Activated T-cell treated with anti-CD3 and anti-CD28 coated beads for 4 hours (primary cell): ENCODE data around the gene MYL3.

Experiments used
- DNase-seq: peaks from one replicate; pipeline ENCODE4 v3.0.0-alpha.2; 2020

MYL3 gene

GRCh38 chr3:46864061-46864881, 1.0 kb upstream of the MYL3 start:
- no peak for DNase-seq

DNA sequence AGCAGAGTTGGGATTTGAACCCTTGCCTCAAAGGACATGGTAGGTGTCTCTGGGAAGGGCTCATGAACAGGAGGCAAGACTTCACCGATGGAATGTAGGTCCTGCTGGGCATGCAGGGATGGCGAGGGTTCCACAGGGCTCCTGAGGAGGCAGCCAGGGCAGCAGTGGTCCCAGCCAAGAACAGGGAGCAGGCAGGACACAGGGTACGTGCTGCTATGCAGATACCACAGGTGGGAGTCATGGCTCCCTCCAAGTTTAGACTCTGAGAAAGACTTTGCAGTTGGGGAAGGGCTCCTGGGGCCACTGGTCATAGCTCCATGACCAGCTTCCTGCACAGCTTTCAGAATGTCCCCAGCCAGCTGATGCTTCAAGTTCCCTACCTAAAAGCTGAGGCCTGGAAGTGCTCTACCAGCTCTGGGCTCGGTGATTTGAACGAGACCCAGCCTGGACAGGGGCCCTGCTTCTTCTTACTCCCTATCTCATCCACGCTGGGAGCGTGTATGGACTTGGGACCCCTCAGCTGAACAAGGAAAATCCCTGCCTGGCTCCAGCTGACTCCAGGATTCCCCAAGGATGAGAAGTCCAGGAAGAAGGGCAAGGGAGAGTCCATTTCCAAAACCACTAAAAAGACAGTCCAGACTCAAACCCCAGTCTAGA, 747 bp downstream of the MYL3 start:
- no peak for DNase-seq

- DNase-seq, result no peak
Observed at GRCh38 chr3:46861605-46862368, 1.5 kb downstream of the MYL3 start.

DNA sequence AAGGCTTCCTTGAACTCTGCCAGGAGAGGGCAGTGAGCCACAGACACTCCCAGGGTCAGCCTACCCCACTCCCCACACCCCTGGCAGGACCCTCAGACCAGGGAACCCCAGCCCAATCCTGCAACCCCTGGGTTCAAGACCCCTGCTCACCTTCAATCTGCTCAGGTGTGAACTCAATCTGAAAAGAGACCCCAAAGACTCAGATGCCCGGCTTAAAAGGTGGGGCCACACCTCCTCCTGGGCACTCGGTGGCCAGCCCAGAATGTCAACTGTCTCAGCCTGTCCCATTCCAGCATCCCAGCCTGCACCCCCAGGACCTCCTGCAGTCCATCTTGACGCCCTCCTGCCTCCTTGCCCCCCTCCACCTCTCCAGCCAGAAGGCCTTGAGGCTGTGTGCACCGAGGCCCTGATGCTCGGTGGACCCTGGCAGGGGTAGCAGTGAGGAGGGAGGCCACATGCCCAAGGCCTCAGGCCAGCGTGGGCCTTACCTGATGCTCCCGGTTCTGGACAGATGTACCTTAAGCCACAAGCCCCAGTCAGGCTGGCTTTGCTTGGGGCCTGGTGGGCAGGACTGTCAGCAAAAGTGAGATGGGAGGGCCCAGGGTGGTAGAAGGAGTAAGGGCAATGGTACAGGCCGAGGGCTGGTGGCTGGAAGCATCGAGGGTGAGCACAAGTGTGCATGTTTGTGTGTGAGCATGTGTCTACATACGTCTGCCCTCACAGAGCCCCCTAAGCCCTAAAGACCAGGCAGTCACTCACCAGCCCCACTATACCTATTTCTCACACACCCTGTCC, 2.2 kb downstream of the MYL3 start:
- no peak for DNase-seq

DNA sequence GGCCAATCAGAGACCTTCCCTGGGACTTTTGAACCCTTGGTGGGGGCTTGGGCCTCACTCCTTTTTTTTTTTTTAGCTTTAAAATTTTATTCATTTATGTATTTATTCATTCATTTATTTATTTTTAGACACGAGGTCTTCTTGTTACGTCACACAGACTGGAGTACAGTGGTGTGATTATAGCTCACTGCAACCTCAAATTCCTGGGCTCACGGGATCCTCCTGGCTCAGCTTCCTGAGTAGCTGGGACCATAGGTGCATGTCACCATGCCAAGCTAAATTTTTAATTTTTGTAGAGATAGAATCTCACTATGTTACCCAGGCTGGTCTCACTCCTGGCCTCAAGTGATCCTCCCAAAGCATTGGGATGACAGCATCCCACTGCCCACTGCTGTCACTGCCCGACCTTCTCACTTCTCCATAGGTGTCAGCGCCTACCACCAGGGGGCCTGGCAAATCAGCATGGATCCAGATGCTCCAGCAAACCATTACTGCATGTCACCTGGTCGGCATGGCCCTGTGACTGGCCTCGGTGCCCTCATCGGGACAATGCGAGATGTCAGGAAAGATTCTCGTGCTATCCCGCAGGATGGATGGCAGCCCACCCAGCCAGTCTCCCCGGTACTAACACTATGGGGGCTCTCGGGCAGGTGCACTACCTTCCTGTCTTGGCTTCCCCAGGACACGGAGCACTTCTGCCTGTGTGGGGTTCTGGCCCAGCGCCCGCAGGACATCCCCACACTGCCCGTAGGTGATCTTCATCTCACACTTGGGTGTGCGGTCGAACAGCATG, 3.0 kb downstream of the MYL3 start:
- no peak for DNase-seq

DNA sequence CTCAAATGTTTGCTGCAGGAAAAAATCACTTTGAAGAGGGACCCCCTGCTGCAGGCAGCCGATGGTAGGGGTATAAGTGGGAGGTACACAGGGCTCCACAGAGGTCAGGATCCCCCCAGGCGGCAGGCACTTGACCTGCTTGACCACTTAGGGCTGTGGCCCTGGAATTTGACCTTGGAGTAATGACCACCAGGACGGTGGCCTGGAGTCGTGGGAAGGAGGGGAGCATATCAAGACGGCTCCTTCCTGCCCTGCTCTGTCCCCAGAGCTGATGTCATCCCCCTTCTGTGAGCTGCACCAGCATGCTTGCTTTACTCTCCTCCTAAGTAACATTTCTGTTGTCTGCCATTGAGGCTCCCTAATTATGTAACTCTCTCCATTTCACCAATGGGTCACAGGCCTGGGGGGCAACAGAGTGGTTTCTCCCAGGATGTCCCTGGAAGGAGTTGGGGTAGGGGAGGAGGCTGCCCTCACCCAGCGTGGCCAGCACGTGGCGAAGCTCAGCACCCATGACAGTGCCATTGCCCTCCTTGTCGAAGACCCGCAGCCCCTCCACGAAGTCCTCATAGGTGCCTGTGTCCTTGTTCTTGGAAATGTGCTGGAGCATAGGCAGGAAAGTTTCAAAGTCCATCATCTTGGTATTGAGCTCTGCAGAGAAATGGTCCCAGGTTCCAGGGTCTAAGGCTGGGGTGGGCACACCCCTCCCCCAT, 4.1 kb downstream of the MYL3 start:
- no peak for DNase-seq

DNA sequence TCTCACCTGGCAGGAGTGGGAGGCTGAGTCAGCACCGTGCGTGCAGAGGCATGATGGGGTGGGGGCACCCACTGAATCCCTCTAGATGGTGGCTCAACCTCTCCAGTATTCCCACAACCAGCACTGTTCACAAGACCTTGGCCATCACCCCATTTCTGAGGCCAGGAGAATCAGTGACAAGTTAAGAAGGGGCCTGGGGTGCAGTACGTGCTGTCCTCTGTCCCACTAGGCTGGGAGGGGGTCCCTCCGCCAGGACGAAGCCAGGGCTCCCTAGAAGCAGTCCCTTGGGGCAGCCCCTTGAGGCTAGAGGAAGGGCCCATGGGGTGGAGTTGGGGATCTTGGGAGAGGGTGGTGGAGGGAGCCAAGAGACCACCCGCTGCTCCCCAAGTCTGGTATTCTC, 4.8 kb downstream of the MYL3 start:
- no peak for DNase-seq

GRCh38 chr3:46857485-46858341, 5.5 kb downstream of the MYL3 start:
- no peak for DNase-seq

GRCh38 chr3:46856576-46857471, 6.4 kb downstream of the MYL3 start:
- DNase-seq, result no peak

GRCh38 chr3:46854555-46854991, 8.7 kb downstream of the MYL3 start:
- DNase-seq, result no peak

GRCh38 chr3:46853441-46854415, 9.5 kb downstream of the MYL3 start:
- DNase-seq, result no peak

DNA sequence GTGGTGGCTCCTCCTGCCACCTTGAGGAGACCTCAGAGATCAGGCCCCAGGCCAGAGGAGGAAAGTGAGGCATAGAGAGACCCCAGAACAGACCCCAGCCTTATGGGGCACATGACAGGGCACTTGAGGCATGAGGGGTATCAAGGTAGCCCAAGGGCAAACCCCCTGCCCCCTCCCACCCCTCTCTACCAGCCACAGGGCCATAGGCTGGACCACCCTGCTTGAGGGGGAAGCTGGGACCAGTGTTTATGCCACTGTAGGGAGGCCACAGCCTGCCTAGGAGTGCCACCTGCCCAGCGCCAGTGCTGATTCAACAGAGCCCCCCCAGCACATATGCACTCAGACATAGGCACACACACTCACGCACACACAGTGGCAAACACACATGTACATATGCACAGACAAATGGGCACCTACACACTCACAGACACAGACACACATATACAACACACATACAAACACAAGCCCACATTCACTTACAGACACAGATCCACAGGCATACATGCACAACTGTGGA, 10.3 kb downstream of the MYL3 start:
- DNase-seq, result no peak

DNA sequence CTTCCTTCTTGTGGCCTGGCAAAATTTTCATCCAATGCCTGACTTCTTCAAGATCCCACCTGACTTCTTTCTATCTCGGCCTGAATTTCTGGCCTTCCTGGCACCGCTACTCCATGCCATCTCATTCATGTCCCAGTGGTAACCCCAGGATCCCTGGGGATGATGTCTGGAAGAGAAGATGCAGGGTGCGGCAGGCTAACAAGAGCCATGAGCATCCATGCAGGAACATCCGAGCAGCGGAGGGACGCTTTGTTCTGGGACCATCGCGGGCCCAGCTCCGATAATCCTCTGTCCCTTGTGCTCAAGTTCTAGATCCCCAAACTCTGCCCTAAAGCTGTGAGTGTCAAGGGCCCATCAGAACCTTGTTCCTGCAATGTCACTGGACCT, 10.9 kb downstream of the MYL3 start:
- DNase-seq, result no peak

DNA sequence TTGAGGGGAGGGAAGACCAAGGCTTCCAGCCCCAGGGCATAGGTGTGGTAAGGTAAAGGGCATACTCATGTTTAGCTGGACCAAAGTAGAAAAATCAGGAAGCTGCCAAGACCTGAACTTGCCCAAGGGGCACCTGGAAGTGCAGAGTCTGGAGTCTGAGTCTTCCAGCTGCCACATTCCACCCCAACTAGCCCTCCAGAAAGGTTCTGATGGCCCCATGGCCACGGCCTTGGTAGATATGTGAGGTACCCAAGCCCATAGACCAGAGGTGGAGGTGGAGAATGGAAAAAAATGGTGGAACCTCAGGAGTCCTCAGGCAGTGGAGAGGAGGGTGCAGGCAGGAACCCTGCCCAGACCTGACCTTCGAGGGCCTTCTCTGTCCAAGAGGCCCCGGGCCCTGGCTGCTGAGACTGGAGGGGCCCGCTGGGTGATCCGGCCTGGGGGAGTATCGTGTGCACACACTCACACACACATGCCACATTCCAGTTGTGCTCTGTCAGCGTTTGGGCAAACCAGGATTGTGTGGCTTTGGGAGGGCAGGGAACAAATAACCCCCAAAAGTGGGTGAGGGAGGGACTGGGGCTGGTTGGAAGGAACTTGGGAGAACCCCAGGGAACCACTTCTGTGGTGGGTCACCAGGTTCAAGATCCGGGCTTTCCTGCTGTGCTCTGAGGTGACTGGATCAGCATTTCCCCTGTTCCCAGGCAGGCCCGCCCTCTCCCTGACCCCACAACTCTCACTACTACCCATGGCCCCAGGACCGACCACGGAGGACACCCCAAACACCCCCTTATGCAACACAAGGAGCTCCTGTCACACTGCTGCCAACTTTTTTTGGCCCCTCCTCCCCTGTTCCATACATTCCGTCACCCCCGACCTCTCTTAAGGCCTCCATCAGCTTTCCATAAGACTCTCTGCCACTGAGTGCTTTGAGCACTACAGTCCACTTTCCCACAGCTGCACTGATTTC, 11.6 kb downstream of the MYL3 start:
- no peak for DNase-seq

- DNase-seq, result no peak
Observed at GRCh38 chr3:46850468-46850779, 12.8 kb downstream of the MYL3 start.

DNA sequence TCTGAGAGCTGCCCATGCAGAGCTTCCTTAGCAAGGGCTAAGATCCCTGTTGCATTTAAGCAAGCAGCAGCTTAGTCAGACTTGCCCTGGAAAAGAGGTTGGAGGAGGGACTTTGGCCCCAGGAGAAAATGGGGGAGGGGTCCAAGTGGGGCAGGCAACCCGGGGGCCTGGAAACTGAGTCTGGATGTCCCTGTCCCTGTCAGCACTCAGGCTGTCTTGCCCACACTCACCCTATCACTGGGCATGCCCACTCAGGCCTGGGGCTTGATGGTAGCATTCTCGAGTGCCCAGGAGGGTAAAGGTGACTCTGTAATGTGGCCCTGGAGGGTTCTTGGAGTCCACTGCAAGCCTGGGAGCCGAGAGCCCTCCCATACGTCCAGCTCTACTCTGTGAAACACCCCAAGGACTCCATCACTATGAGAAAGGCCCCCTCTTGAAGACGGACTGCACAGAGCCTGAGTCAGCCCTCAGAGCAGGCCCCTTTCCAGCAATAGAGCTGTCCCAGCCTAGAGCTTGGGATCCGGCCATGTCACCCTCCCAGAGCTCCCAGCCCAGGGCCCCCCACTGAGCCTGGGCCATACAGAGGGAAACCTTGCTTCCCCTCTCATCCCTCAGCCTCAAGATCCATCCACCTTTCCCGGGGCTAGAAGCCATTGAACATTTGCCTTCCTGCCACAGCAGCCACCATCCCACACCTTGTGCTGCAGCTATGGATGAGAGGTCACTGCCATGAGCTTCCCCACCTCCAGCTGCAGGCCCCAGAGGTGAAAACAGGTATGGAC, 13.4 kb downstream of the MYL3 start:
- DNase-seq, result no peak
